Uterus (tissue), 2 donors: ENCODE measurements around the gene TNRC6C.

Source experiments
- CTCF ChIP-seq, 4 experiments: fragments of 200-600 bp in 2 of 4; fragments of 450-650 bp in 2 of 4; sonication (generic) in 2 of 4; IDR thresholded peaks; one replicate each; pipeline ENCODE4 v1.5.1; 2016 to 2019; ENCODE audit warnings: antibody characterized with exemption in 4 of 4, mild to moderate bottlenecking in 2 of 4, moderate library complexity in 1 of 4
- POLR2A ChIP-seq, 2 donors: fragments of 450-650 bp; IDR thresholded peaks; one replicate each; pipeline ENCODE4 v1.6.1; 2016; ENCODE audit warnings: antibody characterized with exemption in 2 of 2, mild to moderate bottlenecking in 1 of 2, moderate library complexity in 1 of 2

- TF ChIP-seq CTCF (IDR thresholded peaks at IDR 0.05) = no peak
- TF ChIP-seq POLR2A (IDR thresholded peaks at IDR 0.05) = no peak
Measured at GRCh38 chr17:78105551-78105950, 147.0 kb downstream of the TNRC6C start.
